ENCODE measurements around the gene STAB1. TPM values are rescaled to one million over a fixed set of nuclear protein-coding genes. Genes with fewer than 3 reads are reported as not detected.

Gene STAB1
- total and polyA plus RNA-seq, 2 donors (not counting 1 experiment from before 2014, with no cell fraction given) = under 0.01 to 0.09 TPM

DNA sequence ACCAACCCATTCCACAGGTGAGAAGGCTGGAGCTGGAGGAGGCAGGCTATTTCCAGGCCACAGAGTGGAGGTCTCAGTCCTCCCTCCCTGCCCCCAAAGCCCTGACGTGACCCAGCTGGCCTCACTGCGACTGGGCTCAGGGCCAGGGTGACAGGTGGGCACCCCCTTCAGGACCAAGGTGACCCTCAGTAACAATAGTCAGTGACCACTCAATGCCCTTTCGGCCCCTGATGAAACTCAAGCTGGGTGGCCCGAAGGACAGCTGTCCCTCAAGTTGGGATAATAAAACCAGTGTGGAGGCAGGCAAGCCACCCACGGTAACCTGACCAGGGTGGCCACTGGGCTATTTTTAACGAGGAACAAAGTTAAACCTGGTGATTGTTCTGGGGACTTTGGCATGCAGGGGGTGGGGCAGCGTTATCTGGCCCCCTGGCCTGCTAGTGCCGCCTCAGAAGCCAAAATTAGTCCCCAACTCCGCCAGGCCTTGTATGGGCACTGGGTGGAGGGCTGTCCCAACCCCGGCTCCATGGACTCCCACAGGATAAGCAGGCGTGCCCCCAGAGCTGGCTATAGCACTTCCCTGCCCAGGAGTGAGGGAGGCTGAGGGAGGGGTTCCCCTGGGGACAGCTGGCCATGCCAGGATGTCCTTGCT is 42.4 kb upstream of the STAB1 start:
- no peak overlapping the region for H3K4me2 ChIP-seq (ENCODE audit: extremely low read depth, insufficient read depth, low read length)
- TF ChIP-seq EZH2 (IDR thresholded peaks at IDR 0.05; ENCODE audit: low read length, missing control alignments) (no peak), CTCF (conservative IDR thresholded peaks at IDR 0.05 in 1 of 2, IDR thresholded peaks at IDR 0.05 in 1 of 2; ENCODE audit: low read depth in 1 of 2, low read length in 2 of 2) (no peak)
- H3K4me3 ChIP-seq (replicated peaks in 1 of 4; ENCODE audit: control extremely low read depth in 1 of 4, insufficient read depth in 1 of 4, low read depth in 3 of 4, low read length in 4 of 4) = no peak overlapping the region

DNA sequence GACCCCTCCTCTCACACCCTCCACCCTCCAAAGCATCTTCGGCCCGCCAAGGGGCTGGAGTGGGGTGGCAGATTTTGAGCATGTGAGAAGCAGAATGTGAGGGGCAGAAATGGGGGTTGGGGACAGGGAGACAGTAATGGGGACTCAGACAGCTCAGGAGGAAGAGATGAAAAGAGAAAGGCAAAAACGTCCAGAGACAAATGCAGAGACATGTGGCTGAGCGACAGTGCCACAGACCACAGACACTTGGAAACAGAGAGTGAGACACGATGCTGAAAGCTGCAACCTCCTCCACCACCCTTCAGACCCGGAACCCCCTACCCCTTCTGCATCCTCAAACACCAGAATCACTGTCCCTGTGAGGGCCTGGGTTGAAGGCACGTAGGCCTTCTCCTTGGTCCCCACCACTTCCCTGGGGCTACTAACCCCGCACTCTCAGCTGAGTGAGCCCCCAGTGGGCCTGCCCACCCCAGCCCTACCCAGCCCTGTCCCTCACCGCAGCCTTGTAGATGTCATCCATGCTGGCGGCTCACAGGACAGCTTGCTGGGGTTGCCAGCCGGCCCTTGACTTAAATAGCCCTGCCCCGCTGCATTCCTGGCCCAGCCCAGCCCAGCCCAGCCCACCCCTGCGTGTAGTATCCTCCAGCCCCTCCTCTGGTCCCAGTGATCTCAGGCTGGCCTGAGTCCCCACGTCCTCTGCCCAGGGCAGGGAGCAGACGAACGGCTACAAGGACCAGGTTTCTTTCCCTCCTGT is 41.5 kb upstream of the STAB1 start, which contains the start of gene TNNC1:
TSS of gene TNNC1 (minus strand) at position 546 of the 754 bp plus-strand sequence. CDS start at position 520, 26 bp downstream.
- Histone ChIP-seq H3K27ac (ENCODE audit: insufficient read depth, low read length) (no peak within 1 kb of the TSS), H3K4me2 (ENCODE audit: extremely low read depth, insufficient read depth, low read length) (no peak within 1 kb of the TSS), H3K79me2 (ENCODE audit: control insufficient read depth, insufficient read depth, low read length) (peaks cover 22% of the 10 kb centered on the region), H3K36me3 (ENCODE audit: control insufficient read depth, insufficient read depth, low read length) (peaks cover 3% of the 10 kb centered on the region), H3K27me3 (ENCODE audit: control insufficient read depth, insufficient read depth, low read length) (no peaks in the 10 kb centered on the region), H2AFZ (ENCODE audit: low read length) (peak within 1 kb of the TSS; percentile 87), H3K4me1 (ENCODE audit: control insufficient read depth, extremely low read depth, insufficient read depth, low read length) (peaks cover 7% of the 10 kb centered on the region), H4K20me1 (ENCODE audit: control insufficient read depth, extremely low read depth, insufficient read depth, low read length) (no peaks in the 10 kb centered on the region), H3K4me3 (replicated peaks in 1 of 4; ENCODE audit: control extremely low read depth in 1 of 4, insufficient read depth in 1 of 4, low read depth in 3 of 4, low read length in 4 of 4) (peak within 1 kb of the TSS in 2 of 4 experiments; percentile 67 to 89), H3K9ac (ENCODE audit: insufficient read depth, low read length) (no peak within 1 kb of the TSS), H3K9me3 (ENCODE audit: control insufficient read depth, insufficient read depth, low read depth, low read length) (no peaks in the 10 kb centered on the region)
- TF ChIP-seq CTCF (conservative IDR thresholded peaks at IDR 0.05 in 1 of 2, IDR thresholded peaks at IDR 0.05 in 1 of 2; ENCODE audit: low read depth in 1 of 2, low read length in 2 of 2) (no peak), EZH2 (IDR thresholded peaks at IDR 0.05; ENCODE audit: low read length, missing control alignments) (no peak)
- no peak for DNase-seq (ENCODE audit: low read depth in 2 of 2)

More for the DNA sequence above, 42.4 kb upstream of the STAB1 start:
- Histone ChIP-seq H3K9ac (ENCODE audit: insufficient read depth, low read length) (no peak overlapping the region), H3K79me2 (ENCODE audit: control insufficient read depth, insufficient read depth, low read length) (peaks cover 21% of the 10 kb centered on the region), H3K4me1 (ENCODE audit: control insufficient read depth, extremely low read depth, insufficient read depth, low read length) (peaks cover 7% of the 10 kb centered on the region), H3K27ac (ENCODE audit: insufficient read depth, low read length) (no peak overlapping the region), H4K20me1 (ENCODE audit: control insufficient read depth, extremely low read depth, insufficient read depth, low read length) (no peaks in the 10 kb centered on the region), H3K27me3 (ENCODE audit: control insufficient read depth, insufficient read depth, low read length) (no peaks in the 10 kb centered on the region), H3K36me3 (ENCODE audit: control insufficient read depth, insufficient read depth, low read length) (peaks cover under 1% of the 10 kb centered on the region), H3K9me3 (ENCODE audit: control insufficient read depth, insufficient read depth, low read depth, low read length) (no peaks in the 10 kb centered on the region), H2AFZ (ENCODE audit: low read length) (no peak overlapping the region)
- DNase-seq (ENCODE audit: low read depth in 2 of 2) = no peak

DNA sequence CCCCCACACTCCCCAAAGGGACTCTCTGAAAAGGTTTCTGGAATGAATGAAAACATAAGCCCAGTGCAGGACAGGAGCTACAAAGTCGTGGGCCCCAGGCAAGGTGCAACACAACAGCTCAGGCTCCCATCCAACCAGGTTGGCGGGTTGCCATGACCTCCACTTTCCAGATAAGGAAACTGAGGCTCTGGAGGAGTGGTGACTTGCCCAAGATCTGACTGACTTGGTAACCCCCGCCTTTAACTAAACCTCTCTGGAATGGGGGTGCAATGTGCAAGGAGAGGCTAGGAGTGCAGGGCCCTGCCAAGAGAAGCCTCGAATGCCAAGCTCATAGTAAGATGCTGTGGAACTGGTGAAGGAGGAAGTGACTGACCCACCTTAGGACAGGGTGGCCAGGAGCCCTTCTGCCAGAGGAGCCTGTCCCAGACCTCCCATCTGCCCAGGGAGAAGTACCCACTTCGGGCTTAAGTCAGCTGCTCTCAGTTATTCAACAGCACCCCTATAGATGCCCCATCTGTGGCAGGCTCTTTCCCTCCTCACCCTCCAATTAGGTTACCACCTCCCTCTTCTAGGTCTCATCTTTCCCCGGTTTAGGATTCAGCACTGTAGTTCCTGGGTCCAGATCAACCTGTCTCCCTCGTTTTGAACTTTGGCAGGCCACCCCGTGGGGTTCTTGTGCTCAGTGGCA is 40.7 kb upstream of the STAB1 start:
- no peak for TF ChIP-seq CTCF (conservative IDR thresholded peaks at IDR 0.05 in 1 of 2, IDR thresholded peaks at IDR 0.05 in 1 of 2; ENCODE audit: low read depth in 1 of 2, low read length in 2 of 2)
- TF ChIP-seq EZH2 (IDR thresholded peaks at IDR 0.05; ENCODE audit: low read length, missing control alignments) = no peak
- Histone ChIP-seq H2AFZ (ENCODE audit: low read length) (peak overlapping the region; percentile 87), H3K27me3 (ENCODE audit: control insufficient read depth, insufficient read depth, low read length) (no peaks in the 10 kb centered on the region), H4K20me1 (ENCODE audit: control insufficient read depth, extremely low read depth, insufficient read depth, low read length) (no peaks in the 10 kb centered on the region), H3K27ac (ENCODE audit: insufficient read depth, low read length) (no peak overlapping the region), H3K4me1 (ENCODE audit: control insufficient read depth, extremely low read depth, insufficient read depth, low read length) (peaks cover 7% of the 10 kb centered on the region), H3K36me3 (ENCODE audit: control insufficient read depth, insufficient read depth, low read length) (peaks cover 9% of the 10 kb centered on the region), H3K4me3 (replicated peaks in 1 of 4; ENCODE audit: control extremely low read depth in 1 of 4, insufficient read depth in 1 of 4, low read depth in 3 of 4, low read length in 4 of 4) (peak overlapping the region in 2 of 4 experiments; percentile 67 to 89), H3K79me2 (ENCODE audit: control insufficient read depth, insufficient read depth, low read length) (peaks cover 22% of the 10 kb centered on the region), H3K9me3 (ENCODE audit: control insufficient read depth, insufficient read depth, low read depth, low read length) (no peaks in the 10 kb centered on the region), H3K4me2 (ENCODE audit: extremely low read depth, insufficient read depth, low read length) (no peak overlapping the region), H3K9ac (ENCODE audit: insufficient read depth, low read length) (no peak overlapping the region)
- DNase-seq (ENCODE audit: low read depth in 2 of 2) = no peak
